Subcutaneous adipose tissue (tissue), 4 donors: ENCODE results near the gene ZNF160. TPM values are rescaled to one million over a fixed set of nuclear protein-coding genes. Genes with fewer than 3 reads are reported as not detected.

Experiments
- CTCF ChIP-seq: fragments of 450-650 bp; IDR thresholded peaks from one replicate; pipeline ENCODE4 v1.5.1; 2016; ENCODE audit warnings: low read depth, mild to moderate bottlenecking, control low read depth, antibody characterized with exemption, moderate library complexity
- total RNA-seq, 4 donors: library from RNA; depleted of rRNA; stranded (reverse); fragments of >200 nt; gene quantifications; one replicate each; pipeline ENCODE4 v1.1.0, GENCODE V29; 2016

ZNF160 gene
- total RNA-seq, 4 donors from 2014 or later: 41.0 to 81.6 (median 53.3) TPM

- no peak for TF ChIP-seq CTCF
Observed at GRCh38 chr19:53131085-53131590, 27.9 kb upstream of the ZNF160 start.

GRCh38 chr19:53130506-53130905, 27.3 kb upstream of the ZNF160 start:
- no peak for TF ChIP-seq CTCF

GRCh38 chr19:53123400-53123799, 20.2 kb upstream of the ZNF160 start:
- no peak for TF ChIP-seq CTCF

GRCh38 chr19:53112286-53112685, 9.1 kb upstream of the ZNF160 start:
- no peak for TF ChIP-seq CTCF

- no peak for TF ChIP-seq CTCF
Observed at GRCh38 chr19:53109527-53109926, 6.3 kb upstream of the ZNF160 start.

GRCh38 chr19:53102756-53103233, 427 bp downstream of the ZNF160 start:
- no peak for TF ChIP-seq CTCF

- no peak for TF ChIP-seq CTCF
Observed at GRCh38 chr19:53102206-53102755, 941 bp downstream of the ZNF160 start.
